Vagina (tissue), 2 donors: ENCODE data around the gene FDPS.

Source experiments
- POLR2A ChIP-seq, 2 donors: fragments of 450-650 bp; IDR thresholded peaks; one replicate each; pipeline ENCODE4 v1.6.1; 2017; ENCODE audit warnings: antibody characterized with exemption in 2 of 2, mild to moderate bottlenecking in 2 of 2, moderate library complexity in 2 of 2
- POLR2AphosphoS5 ChIP-seq, 2 donors: sonication (generic); formaldehyde crosslinking; IDR thresholded peaks; one replicate each; pipeline ENCODE4 v1.9.0; 2017; ENCODE audit warnings: antibody characterized with exemption in 2 of 2, mild to moderate bottlenecking in 2 of 2, low read depth in 1 of 2; ENCODE audit not compliant: insufficient read depth in 1 of 2
- TF ChIP-seq, protein P1 (sequence below), 3 experiments: fragments of 450-650 bp in 2 of 3; fragments of 200-600 bp in 1 of 3; sonication (generic) in 1 of 3; IDR thresholded peaks; one replicate each; pipeline ENCODE4 v1.5.1; 2017 to 2019; ENCODE audit warnings: antibody characterized with exemption in 3 of 3, mild to moderate bottlenecking in 2 of 3, moderate library complexity in 2 of 3

DNA sequence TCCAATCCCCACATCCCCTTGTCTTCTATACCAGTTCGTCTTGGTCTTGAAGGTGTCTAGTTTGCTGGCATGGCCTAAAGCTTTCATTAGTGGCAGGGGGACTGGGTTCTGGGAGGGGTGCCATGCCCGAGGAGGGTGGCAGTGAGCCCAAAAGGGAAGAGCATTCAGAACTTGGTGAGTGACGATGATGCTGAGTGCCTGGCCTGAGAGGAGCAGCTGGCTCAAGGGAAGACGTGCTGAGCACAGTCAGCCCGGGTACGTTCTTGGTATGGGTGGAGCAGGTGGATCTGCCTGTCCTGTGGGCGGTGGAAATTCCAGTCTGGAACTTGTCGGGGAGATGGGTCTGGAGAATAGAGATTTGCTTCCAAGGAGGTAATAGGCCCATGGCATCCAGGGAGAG is 4.6 kb downstream of the FDPS start:
- TF ChIP-seq, protein P1, sequence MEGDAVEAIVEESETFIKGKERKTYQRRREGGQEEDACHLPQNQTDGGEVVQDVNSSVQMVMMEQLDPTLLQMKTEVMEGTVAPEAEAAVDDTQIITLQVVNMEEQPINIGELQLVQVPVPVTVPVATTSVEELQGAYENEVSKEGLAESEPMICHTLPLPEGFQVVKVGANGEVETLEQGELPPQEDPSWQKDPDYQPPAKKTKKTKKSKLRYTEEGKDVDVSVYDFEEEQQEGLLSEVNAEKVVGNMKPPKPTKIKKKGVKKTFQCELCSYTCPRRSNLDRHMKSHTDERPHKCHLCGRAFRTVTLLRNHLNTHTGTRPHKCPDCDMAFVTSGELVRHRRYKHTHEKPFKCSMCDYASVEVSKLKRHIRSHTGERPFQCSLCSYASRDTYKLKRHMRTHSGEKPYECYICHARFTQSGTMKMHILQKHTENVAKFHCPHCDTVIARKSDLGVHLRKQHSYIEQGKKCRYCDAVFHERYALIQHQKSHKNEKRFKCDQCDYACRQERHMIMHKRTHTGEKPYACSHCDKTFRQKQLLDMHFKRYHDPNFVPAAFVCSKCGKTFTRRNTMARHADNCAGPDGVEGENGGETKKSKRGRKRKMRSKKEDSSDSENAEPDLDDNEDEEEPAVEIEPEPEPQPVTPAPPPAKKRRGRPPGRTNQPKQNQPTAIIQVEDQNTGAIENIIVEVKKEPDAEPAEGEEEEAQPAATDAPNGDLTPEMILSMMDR (IDR thresholded peaks at IDR 0.05), result no peak
- TF ChIP-seq POLR2A (IDR thresholded peaks at IDR 0.05) (no peak), POLR2AphosphoS5 (IDR thresholded peaks at IDR 0.05; ENCODE audit: insufficient read depth in 1 of 2, low read depth in 1 of 2) (no peak)
